SKM-1 treated with dmso at 0.1 percent for 144 hours (cell line): Measurements from ENCODE around the gene OCA2.

ENCODE experiments used
- DNase-seq: peaks from one replicate; lab custom pipeline; 2025; ENCODE audit not compliant: unreplicated experiment; lab: John Stamatoyannopoulos, UW

Gene OCA2

GRCh38 chr15:28105793-28106192 lies 6.7 kb upstream of the OCA2 start:
- no peak for DNase-seq

DNA sequence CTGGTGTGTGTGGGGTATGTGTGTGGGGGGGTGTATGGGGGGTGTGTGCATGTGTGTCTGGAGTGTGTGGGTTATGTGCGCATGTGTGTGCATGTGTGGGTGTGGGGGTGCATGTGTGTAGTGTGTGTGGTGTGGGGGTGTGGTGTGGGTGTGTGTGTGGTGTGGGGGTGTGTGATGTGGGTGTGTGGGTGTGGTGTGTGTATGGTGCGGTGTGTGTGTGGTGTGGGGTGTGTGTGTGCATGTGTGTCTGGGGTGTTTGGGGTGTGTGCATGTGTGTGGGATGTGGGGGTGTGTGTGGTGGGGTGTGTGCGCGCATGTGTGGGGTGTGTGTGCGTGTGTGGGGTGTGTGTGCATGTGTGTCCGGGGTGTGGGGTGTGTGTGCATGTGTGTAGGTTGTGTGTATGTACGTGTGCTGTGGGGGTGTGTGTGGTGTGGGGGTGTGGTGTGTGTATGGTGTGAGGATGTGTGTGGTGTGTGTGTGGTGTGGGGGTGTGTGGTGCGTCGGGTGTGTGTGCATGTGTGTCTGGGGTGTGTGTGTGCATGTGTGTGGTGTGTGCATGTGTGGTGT lies 6.2 kb upstream of the OCA2 start:
- no peak for DNase-seq

DNA sequence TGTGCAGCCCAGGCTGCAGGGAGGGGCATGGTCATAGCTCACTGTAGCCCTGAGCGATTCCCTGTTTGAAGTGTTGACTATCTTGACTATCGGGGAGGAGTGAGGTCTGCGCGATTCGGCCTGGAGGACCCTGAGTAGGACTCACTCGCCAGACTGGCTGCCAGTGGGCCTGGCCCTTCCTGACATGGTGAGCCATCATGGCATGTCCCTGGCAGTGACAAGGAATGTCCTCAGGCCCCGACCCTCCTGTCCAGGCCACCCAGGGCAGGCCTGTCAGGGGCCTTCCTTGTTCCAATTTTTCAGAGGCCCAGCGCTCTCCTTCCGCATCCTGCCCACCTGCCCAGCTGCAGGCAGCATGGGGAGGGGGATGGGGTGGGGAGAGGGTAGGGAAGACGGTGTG lies 5.2 kb upstream of the OCA2 start:
- no peak for DNase-seq

- no peak for DNase-seq
Observed at GRCh38 chr15:28103831-28104230, 4.7 kb upstream of the OCA2 start.

GRCh38 chr15:28101983-28102441 lies 2.9 kb upstream of the OCA2 start:
- no peak for DNase-seq

GRCh38 chr15:28101201-28101600 lies 2.1 kb upstream of the OCA2 start:
- no peak for DNase-seq

DNA sequence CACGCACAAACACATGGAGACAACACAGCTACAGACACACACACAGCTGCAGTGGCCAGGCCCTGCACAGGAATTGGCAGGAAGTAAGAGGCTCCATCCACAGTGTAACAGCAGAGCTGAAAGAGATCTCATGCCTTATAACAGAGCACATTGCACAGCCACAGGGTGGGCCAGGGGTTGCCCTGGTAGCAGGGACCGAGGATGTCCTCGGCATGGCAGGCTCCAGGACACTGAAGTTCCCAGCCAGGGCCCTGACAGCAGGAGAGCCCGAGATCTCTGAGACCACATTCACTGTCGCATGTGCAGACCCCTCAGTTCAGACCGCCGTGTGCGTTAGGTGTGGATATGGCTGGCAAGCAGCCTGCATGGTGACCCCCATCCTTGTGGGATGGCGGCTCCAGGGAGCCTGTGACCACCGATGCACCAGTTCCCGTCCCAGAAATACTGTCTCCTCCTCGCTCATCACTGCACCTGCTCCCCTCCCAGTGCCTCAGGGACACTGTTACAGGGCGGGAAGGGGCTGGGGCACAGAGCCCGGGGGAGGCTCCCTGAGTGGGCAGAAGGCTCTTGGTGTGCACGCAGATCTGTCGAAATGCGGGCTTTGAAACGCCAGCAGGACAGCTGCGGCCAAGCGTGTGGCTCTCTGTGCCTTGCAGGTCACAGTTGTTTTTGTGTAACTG lies 1.5 kb upstream of the OCA2 start:
- no peak for DNase-seq

DNA sequence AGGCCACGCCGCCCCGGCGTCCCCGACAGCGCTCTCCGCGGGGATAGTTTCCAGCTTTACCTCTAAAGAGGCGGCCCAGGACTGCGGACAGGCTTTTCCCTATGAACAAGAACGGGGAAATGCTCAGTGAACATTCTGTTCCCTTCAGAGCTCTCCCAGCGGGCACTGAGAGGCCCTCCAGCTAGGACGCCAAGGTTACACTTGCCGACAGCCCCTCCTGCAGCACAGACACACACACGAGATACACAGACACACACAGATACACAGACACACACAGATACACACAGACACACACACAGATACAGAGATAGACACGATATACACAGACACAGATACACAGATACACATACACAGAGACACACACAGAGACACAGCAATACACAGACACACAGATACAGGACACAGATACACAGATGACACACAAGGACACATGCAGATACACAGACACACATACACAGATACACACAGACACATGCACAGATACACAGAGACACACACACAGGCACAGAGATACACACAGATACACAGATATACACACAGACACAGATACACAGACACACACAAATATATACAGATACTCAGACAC lies 533 bp upstream of the OCA2 start:
- no peak for DNase-seq

GRCh38 chr15:28098360-28098765 lies 752 bp downstream of the OCA2 start:
- no peak for DNase-seq

GRCh38 chr15:28097656-28098359 lies 1.3 kb downstream of the OCA2 start:
- DNase-seq: no peak

DNA sequence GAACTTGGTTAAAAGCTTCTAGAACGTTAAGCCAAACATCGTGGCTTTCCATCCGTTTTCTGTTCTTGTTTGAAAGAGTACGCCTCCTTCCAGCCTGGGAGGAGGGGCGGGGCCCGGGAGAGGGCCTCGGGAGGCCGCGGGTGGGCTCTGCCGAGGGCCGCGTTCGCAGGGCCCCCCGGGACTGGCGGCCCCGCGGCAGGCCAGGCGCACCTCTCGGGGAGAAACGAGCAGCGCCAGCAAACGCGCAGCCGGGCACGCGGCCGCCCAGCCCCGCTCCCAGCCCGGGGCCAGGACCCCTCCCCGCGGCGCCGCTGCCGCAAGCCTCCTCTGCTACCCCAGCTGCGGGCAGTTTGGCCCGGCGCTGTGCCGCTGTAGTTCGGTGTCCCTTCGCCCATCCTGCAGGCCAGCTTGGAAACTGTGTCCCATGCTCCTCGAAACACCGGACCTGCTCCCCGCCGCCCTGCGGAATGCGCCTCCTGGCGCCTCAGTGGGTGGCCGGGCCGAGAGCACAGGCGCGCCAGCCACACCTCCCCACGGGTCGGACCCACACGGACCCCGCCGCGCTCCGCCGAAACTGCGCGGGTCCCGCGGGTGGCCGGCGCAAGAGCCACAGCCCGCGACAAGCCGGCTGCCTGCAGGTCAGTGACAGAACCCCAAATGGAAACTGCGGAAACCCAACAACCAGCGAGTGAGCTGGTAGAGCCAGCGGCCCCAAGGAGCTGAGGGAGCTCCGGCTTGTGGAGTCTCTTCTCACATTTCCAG lies 2.3 kb downstream of the OCA2 start:
- DNase-seq: no peak

GRCh38 chr15:28096411-28096669 lies 2.8 kb downstream of the OCA2 start:
- DNase-seq: no peak

- DNase-seq: no peak
Observed at GRCh38 chr15:28094732-28095521, 4.2 kb downstream of the OCA2 start.

DNA sequence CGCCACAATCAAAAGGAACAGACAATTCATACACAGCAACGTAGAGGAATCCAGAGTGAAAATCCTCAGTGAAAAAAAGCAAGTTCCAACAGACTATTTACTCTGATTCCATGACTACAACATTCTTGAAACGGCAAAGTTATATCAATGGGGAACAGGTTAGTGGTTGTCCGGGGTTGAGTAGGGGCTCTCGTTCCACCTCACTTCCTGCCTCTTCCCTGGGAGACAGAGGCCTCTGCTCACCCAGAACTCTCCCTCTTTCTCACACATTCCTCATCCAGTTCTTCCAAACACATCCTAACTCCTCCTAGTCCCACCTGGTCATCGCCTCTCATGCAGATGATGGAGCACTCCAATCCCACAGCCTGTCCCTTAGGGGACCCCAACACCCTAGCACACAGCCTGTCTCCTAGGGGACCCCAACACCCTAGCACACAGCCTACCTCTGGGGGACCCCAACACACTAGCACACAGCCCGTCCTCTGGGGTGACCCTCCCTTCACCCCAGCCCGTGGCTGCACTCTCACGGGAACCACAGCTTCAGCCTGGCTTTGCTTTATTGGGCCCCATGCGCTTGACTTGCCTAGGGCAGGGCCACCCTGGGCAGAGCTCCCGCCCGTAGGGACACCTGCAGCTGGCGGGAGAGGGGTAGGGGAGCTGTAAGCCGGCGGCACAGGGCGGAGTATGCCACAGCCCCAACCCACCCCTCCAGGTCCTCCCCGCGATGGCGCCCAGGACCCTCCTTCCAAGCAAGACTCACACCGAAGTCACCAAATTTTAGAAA lies 5.2 kb downstream of the OCA2 start:
- no peak for DNase-seq

GRCh38 chr15:28091313-28091712 lies 7.8 kb downstream of the OCA2 start:
- DNase-seq: no peak

GRCh38 chr15:28086175-28086703 lies 12.9 kb downstream of the OCA2 start:
- peak; percentile 50 for DNase-seq

GRCh38 chr15:28085489-28086174 lies 13.5 kb downstream of the OCA2 start:
- no peak for DNase-seq

GRCh38 chr15:28084547-28084946 lies 14.6 kb downstream of the OCA2 start:
- no peak for DNase-seq
